ENCODE measurements around the gene USP46.

The USP46 gene

DNA sequence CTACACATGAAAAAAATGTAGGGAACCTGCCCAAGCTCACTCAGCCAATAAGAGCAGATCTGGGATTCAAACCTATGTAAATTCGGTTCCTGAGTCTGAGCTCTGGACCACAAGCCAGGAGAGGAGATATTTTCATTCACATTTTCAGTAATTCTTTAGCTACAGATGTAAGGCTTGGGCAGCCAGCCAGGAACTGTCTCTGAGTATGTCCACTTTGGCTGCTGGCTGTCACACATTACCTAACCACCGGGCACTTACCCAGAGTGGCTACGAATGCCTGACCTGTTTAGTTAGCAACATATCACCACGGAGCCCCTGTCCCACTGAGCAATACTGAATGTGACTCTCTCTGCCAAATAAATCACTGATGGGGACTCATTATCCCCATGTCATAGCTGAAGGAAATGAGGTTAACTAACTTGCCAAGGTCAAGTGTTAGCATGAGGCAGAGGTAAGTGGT lies 15.3 kb downstream of the USP46 start:
- no peak for TF ChIP-seq ZNF274 (IDR thresholded peaks at IDR 0.05; ENCODE audit: low read depth, low read length)
- H3K4me3 ChIP-seq (ENCODE audit: low read length) = no peak overlapping the region

DNA sequence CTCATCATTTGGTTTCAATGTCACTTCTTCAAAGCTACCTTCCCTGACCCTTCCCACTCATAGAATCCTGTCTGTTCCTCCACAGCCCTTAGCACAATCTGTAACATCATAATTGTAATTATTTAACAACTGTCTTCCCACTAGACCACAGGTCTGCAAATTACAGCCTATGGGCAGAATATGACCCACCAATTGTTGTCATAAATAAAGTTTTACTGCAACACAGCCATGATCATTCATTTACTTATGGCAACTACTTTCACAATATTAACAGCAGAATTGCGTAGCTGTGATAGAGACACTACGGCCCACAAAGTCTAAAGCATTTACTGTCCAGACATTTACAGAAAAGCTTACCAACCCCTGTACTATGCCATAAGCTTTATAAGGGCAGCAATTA lies 15.9 kb downstream of the USP46 start:
- TF ChIP-seq ZNF274 (IDR thresholded peaks at IDR 0.05; ENCODE audit: low read depth, low read length) = no peak
- no peak overlapping the region for H3K4me3 ChIP-seq (ENCODE audit: low read length)

DNA sequence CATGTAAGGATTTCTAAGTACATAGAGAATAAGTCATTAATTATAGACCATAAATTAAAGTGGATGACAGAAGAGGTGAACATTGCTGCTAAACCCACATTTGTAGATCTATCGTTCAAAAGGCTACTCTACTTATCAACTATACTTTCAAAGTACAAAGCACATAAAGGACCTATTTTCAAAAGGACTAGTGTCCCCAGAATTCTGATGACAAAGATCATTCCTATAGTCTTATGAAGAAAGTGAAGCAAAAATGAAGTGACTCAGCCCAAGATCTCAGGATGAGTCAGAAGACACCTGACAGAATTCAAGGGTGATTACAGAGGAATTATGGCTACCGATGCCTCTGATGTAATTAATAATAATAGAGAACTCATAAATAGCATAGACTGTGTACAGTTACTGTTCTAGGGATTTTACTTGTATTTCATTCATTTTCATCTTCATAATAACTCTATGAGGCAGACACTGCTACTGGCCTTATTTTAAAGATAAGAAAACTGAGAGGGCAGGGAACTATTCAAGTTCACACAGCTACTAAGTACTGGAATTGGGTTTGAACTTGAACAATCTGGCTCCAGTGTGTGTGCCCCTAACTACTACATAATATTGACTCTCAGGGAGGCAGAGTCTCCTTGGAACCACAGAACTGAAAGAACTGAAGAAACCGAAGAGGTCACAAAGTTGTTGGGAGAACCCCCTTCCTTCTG lies 17.1 kb downstream of the USP46 start:
- no peak for TF ChIP-seq ZNF274 (IDR thresholded peaks at IDR 0.05; ENCODE audit: low read depth, low read length)
- no peak overlapping the region for H3K4me3 ChIP-seq (ENCODE audit: low read length)

DNA sequence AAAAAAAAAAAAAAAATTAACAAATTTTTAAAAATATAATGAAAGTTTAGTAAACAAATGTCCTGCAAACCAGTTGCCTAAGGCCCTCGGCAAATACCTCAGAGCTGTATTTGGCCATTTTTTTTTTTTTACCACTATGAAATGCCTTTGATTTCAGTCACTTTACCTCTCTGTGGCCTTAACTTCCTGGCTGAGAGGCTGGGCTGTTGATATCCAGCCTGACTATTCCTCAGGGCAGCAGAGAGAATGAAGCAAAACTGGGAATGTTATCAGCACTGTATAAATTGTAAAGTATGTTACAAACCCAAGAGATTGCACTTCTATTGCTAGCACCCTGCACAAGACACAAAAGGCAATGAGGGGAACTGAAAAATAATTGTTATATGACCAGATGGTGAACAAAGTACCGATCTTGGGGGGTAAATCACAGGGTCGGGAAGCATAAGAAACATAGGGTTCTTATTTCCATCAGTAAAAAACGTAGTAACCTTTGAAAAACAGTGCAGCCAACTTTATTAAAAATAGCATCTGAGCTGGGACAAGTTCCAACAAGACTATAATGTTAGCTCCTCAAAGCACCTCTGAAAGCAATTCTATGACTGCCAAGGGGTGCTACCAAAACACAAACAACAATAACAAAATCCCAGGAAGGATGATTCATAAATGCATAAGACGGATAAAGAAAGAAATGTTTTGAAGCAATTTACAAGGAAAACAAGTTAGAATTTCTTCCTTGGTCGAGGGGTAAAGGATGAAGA lies 18.1 kb downstream of the USP46 start:
- no peak for TF ChIP-seq ZNF274 (IDR thresholded peaks at IDR 0.05; ENCODE audit: low read depth, low read length)
- H3K4me3 ChIP-seq (ENCODE audit: low read length) = no peak overlapping the region

DNA sequence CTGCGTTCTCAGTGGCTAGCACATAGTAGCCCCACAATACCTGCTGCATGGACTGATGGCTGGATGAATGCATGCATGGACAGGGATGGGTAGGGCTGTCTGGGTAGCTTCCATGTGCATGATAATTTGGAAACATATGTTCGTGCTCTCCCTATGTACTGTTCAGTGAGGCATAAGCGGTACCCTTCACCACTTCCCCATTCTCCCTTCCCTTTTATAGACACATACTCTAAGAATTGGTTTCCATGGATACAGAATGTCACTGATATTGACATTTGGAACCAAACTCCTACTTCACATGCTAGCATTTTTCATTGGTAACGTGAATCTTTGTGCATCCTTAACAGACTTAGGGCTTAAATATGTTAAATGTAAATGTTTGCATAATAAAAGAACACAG lies 20.4 kb downstream of the USP46 start:
- no peak for TF ChIP-seq ZNF274 (IDR thresholded peaks at IDR 0.05; ENCODE audit: low read depth, low read length)
- H3K4me3 ChIP-seq (ENCODE audit: low read length) = no peak overlapping the region

DNA sequence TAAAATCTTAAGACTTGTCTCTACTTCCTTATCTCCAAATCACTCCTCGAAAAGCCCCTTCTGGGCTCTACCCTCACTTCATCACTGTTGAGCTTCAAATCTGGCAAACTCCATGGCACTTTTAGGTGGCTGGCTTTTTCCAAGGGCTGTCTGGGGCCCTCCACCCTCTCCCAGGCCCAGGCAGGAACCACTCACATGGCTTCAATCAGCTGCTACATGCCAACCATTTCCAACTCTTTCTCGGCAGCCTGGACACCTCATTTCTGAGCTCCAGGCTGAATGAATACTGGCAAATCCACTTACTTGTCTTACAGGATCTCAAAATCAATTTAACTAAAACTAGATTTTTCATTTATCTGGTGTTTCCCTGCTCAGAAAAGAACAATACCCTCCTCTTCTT lies 22.0 kb downstream of the USP46 start:
- no peak for TF ChIP-seq ZNF274 (IDR thresholded peaks at IDR 0.05; ENCODE audit: low read depth, low read length)
- no peak overlapping the region for H3K4me3 ChIP-seq (ENCODE audit: low read length)

DNA sequence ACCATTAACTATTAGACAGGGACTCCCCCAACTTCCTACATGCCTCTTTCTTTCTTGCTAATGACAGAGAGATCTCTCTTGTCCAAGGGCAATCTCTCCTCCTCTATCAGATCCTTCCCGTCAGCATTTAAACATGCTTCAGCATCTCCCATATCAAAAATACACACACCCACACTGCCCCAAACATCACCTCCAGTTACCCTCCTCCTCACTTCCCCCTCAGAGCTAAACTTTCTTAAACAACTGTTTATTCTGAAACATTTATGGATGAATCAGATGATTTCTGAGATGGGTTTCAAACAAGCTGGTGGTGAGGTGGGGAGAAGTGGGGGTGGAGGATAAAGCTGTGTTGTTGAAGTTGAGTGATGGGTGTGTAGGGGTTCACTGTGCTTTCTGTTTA lies 23.5 kb downstream of the USP46 start:
- no peak for TF ChIP-seq ZNF274 (IDR thresholded peaks at IDR 0.05; ENCODE audit: low read depth, low read length)
- no peak overlapping the region for H3K4me3 ChIP-seq (ENCODE audit: low read length)

DNA sequence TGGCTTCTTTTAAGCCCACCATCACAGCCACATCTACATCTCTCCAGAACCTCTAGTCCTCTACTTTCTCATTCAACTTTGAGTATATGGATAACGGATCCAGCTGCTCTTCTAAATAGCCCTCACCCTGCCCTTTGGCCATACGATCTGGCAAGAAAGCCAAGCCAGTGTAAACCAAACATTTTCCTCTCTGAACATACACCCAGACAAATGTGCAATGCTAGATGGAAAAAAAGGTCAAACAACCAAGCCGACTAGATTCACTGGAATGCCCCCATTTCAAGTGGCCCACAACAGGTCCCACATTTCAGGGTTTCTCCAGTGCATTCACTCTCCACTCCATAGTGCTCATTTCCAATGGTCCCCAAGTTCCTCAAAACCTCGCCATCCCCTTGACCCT lies 24.0 kb downstream of the USP46 start:
- TF ChIP-seq ZNF274 (IDR thresholded peaks at IDR 0.05; ENCODE audit: low read depth, low read length) = no peak
- H3K4me3 ChIP-seq (ENCODE audit: low read length) = no peak overlapping the region

DNA sequence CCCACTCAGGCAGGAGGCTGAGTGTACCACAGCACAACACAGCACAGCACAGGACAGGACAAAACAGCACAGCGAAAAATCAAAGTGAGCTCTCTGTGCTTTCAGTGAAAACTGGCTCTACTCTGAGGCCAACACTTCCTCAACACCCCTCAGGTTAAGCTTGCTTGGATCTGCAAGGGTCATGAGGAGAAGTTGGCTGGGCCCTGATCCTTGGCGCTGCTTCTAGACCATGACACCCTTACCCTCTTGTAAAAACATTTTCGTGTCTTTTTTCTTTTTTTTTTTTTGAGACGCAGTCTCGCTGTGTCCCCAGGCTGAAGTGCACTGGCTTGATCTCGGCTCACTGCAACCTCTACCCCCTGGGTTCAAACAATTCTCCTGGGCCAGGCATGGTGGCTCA lies 25.3 kb downstream of the USP46 start:
- H3K4me3 ChIP-seq (ENCODE audit: low read length) = no peak overlapping the region
- no peak for TF ChIP-seq ZNF274 (IDR thresholded peaks at IDR 0.05; ENCODE audit: low read depth, low read length)

DNA sequence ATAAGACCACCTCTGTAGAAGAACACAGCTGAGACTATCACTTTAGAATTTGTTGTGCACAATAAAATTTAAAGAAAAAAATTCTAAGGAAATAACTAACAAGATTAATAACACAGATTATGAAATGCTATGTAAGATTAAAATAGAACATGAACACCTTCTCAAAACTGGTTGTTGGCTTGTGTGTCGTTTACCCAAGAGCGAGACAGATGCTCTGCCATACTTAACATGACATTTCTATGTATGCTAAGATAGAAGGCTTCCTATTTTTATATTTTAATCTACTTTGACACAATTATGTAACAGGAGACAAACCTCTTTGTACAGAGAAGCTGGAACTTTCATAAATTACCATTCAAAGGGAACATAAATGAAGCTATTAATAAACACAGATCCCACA lies 30.1 kb downstream of the USP46 start:
- TF ChIP-seq ZNF274 (IDR thresholded peaks at IDR 0.05; ENCODE audit: low read depth, low read length) = no peak

DNA sequence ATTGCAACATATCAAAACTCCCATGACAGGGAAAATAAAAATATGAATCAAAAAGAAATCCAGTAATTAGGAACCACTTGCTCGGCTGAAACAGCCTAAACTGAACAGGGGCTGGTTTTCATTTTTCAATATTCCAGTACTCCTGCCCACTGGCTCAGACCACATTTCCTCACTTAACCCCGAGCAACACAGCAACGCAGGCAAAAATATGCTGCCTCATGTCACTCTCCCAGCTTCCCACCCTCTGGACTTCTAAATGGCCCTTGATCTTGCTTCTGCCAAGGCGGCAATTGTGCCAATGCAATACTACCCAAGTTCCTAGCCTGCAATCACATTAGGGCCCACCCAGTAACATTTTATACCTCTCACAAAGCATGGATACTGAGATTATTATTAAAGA lies 30.6 kb downstream of the USP46 start:
- no peak overlapping the region for H3K4me3 ChIP-seq (ENCODE audit: low read length)
- no peak for TF ChIP-seq ZNF274 (IDR thresholded peaks at IDR 0.05; ENCODE audit: low read depth, low read length)

More for the DNA sequence above, 30.1 kb downstream of the USP46 start:
- H3K4me3 ChIP-seq (ENCODE audit: low read length) = no peak overlapping the region

DNA sequence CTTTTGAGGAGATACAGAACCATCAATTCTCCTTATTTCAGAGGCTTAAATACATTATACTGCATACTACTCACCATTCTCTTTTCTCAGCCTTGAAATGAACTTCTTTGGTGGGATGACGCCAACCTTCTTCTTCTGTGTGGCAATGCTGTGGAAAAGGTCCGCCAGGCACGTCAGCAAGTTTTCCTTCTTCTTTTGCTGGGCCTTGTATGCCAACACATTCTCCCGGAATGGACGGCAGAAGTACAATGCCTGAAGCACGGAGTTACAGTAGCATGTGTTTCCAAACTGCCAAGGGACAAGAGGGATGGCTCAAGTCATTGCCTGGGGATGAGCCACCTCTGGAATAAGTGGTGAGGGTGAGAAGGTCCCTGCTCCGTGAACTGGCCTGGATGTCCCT lies 31.2 kb downstream of the USP46 start:
- TF ChIP-seq ZNF274 (IDR thresholded peaks at IDR 0.05; ENCODE audit: low read depth, low read length) = no peak
- no peak overlapping the region for H3K4me3 ChIP-seq (ENCODE audit: low read length)

DNA sequence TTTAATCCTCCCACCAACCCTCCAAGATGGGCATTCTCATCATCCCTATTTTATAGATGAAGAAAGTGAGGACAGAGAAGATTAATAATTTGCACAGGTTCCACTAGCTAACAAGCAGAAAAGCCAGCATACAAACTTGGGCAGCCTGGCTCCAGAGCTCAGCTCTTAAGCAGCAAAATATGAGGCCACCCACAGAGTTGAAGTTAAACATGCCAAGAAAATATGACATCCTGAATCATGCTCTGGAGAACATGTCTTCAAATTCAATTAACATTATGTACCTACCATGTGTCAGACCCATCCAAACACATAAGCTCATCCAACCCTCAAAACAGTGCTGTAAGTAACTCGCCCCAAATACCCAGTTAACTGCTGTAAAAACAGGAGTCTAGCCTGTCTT lies 33.9 kb downstream of the USP46 start:
- TF ChIP-seq ZNF274 (IDR thresholded peaks at IDR 0.05; ENCODE audit: low read depth, low read length) = no peak
- H3K4me3 ChIP-seq (ENCODE audit: low read length) = no peak overlapping the region

DNA sequence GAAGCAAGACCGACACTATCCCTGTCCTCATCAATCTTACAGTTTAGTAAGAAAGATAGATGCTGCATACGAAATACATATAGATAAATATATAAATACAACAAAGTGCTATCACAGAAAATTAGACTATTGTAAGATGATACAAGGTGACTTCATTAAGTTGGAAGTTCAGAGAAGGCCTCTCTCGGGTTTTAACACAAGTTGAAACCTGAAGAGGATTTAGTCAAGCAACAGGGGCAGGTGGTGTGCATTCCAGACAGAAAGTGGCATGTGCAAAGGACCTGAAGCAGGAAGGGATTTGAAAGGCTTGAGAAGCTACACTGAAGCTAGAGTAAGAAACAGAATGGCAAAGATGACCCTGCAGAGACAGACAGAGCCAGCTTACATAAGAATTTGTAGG lies 36.5 kb downstream of the USP46 start:
- H3K4me3 ChIP-seq (ENCODE audit: low read length) = no peak overlapping the region

DNA sequence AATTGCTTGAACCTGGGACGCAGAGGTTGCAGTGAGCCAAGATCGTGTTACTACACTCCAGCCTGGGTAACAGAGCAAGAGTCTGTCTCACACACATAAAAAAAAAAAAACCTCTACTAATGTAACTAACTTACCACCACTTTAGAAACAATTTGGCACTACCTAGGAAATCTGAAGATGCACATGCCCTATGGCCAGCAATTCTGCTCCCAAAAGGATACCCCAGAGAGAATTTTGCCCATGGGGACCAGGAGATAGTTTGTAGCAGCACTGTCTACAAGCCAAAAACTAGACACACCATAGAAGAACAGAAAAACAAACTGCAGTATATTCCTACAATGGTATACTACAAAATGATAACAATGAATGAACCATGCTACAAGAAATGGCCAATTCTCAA lies 37.5 kb downstream of the USP46 start:
- no peak for TF ChIP-seq ZNF274 (IDR thresholded peaks at IDR 0.05; ENCODE audit: low read depth, low read length)
- no peak overlapping the region for H3K4me3 ChIP-seq (ENCODE audit: low read length)

More for the DNA sequence above, 36.5 kb downstream of the USP46 start:
- no peak for TF ChIP-seq ZNF274 (IDR thresholded peaks at IDR 0.05; ENCODE audit: low read depth, low read length)
